Spleen (tissue), 7 donors: Measurements from ENCODE around the gene HOXD13.

Experiments
- CTCF ChIP-seq, 11 experiments: fragments of 200-600 bp in 7 of 11; fragments of 450-650 bp in 4 of 11; sonication (generic) in 4 of 11; IDR thresholded peaks in 8 of 11; conservative IDR thresholded peaks in 3 of 11; 1 replicate in 7 of 11; 2 replicates in 4 of 11; pipeline versions ENCODE4 v1.4.0 to v1.8.0; 2016 to 2021; ENCODE audit warnings: antibody characterized with exemption in 11 of 11, inconsistent platforms in 4 of 11, mild to moderate bottlenecking in 1 of 11
- POLR2A ChIP-seq, 3 donors: fragments of 450-650 bp; IDR thresholded peaks; one replicate each; pipeline ENCODE4 v1.5.1; 2017; ENCODE audit warnings: antibody characterized with exemption in 3 of 3, mild to moderate bottlenecking in 1 of 3
- POLR2AphosphoS5 ChIP-seq, 3 donors: sonication (generic); formaldehyde crosslinking; IDR thresholded peaks; one replicate each; pipeline ENCODE4 v1.5.1; 2017; ENCODE audit warnings: antibody characterized with exemption in 3 of 3
- donor health status: DM: no; HTN: no; CAD: no; lungs with moderate emphysema.
- donor health status: DM: no; HTN: no; CAD: no.
- donor health status: DM: no; HTN: no; CAD: no.

GRCh38 chr2:176080540-176081375, 11.8 kb upstream of the HOXD13 start:
- TF ChIP-seq CTCF (IDR thresholded peaks at IDR 0.05 in 8 of 11, conservative IDR thresholded peaks at IDR 0.05 in 3 of 11) (no peak), POLR2AphosphoS5 (IDR thresholded peaks at IDR 0.05) (no peak), POLR2A (IDR thresholded peaks at IDR 0.05) (no peak)
